ENCODE data around the gene NKIRAS1. TPM values are rescaled to one million over a fixed set of nuclear protein-coding genes. Genes with fewer than 3 reads are reported as not detected.

Gene NKIRAS1
- total RNA-seq, 4 donors from 2014 or later = 18.8 to 29.9 (median 25.5) TPM

GRCh38 chr3:23880703-23881339 lies 36.0 kb downstream of the NKIRAS1 start:
- Histone ChIP-seq H3K9me3 (no peaks in the 10 kb centered on the region), H3K36me3 (peaks cover 0 to 13% of the 10 kb centered on the region in 2 donors), H3K4me3 (no peak overlapping the region), H3K27ac (no peak overlapping the region), H3K27me3 (no peaks in the 10 kb centered on the region), H3K4me1 (peaks cover 10 to 33% (median 12%) of the 10 kb centered on the region in 3 donors)
- ATAC-seq = no peak
- TF ChIP-seq CTCF (IDR thresholded peaks at IDR 0.05) (no peak), EP300 (IDR thresholded peaks at IDR 0.05) (no peak), POLR2AphosphoS5 (IDR thresholded peaks at IDR 0.05) (no peak), POLR2A (IDR thresholded peaks at IDR 0.05) (no peak)
- 12 to 41% methylated on average over 4 of the region's 4 CpGs for WGBS, 2 donors (ENCODE audit: low coverage in 1 of 2)

- WGBS, 2 donors (ENCODE audit: low coverage in 1 of 2) = 90 to 91% methylated on average over 2 to 8 of the region's 8 CpGs
- peaks cover 10 to 46% (median 12%) of the 10 kb centered on the region in 3 donors for H3K4me1 ChIP-seq
- no peak overlapping the region for H3K27ac ChIP-seq
- H3K4me3 ChIP-seq = no peak overlapping the region
- peaks cover 0 to 13% of the 10 kb centered on the region in 2 donors for H3K36me3 ChIP-seq
- H3K27me3 ChIP-seq = no peaks in the 10 kb centered on the region
- TF ChIP-seq EP300 (IDR thresholded peaks at IDR 0.05) = no peak
- ATAC-seq = no peak
- no peaks in the 10 kb centered on the region for H3K9me3 ChIP-seq
Observed at GRCh38 chr3:23879485-23879884, 37.3 kb downstream of the NKIRAS1 start.

- no peak for TF ChIP-seq CTCF (IDR thresholded peaks at IDR 0.05)
- peaks cover 0 to 8% of the 10 kb centered on the region in 2 donors for H3K36me3 ChIP-seq
- WGBS, 2 donors (ENCODE audit: low coverage in 1 of 2) = 35 to 63% methylated on average over 2 to 4 of the region's 5 CpGs
- peaks cover 13 to 60% (median 17%) of the 10 kb centered on the region in 3 donors for H3K4me1 ChIP-seq
- no peaks in the 10 kb centered on the region for H3K9me3 ChIP-seq
- H3K27me3 ChIP-seq = no peaks in the 10 kb centered on the region
- H3K27ac ChIP-seq = no peak overlapping the region
- peak; percentile 59 for ATAC-seq
- H3K4me3 ChIP-seq = no peak overlapping the region
Observed at GRCh38 chr3:23877329-23877980, 39.3 kb downstream of the NKIRAS1 start.

- Histone ChIP-seq H3K9me3 (no peaks in the 10 kb centered on the region), H3K4me1 (peaks cover 13 to 60% (median 17%) of the 10 kb centered on the region in 3 donors)
Observed at GRCh38 chr3:23876923-23877322, 39.9 kb downstream of the NKIRAS1 start.

More at GRCh38 chr3:23876923-23877322, 39.9 kb downstream of the NKIRAS1 start:
- 75 to 91% methylated on average over 2 of the region's 2 CpGs for WGBS, 2 donors (ENCODE audit: low coverage in 1 of 2)
- no peak overlapping the region for H3K4me3 ChIP-seq
- no peak overlapping the region for H3K27ac ChIP-seq
- ATAC-seq = no peak
- no peaks in the 10 kb centered on the region for H3K27me3 ChIP-seq
- TF ChIP-seq CTCF (IDR thresholded peaks at IDR 0.05) = no peak
- TF ChIP-seq EP300 (IDR thresholded peaks at IDR 0.05) = no peak
- TF ChIP-seq POLR2AphosphoS5 (IDR thresholded peaks at IDR 0.05) = no peak
- no peak for TF ChIP-seq POLR2A (IDR thresholded peaks at IDR 0.05)
- peaks cover 0 to 3% of the 10 kb centered on the region in 2 donors for H3K36me3 ChIP-seq

Measured in gastroesophageal sphincter (tissue), 4 donors.